CD4-positive, CD25-positive, alpha-beta regulatory T cell (primary cell): Measurements from ENCODE around the gene ATP2B1. TPM values are rescaled to one million over a fixed set of nuclear protein-coding genes. Genes with fewer than 3 reads are reported as not detected.

Experiments
- ATAC-seq, 2 donors: fragments of 150-1000 bp; cut with Tn5 transposase; one replicate each; pipeline ENCODE4 v1.10.0; 2021; ENCODE audit warnings: low read depth in 2 of 2, moderate number of reproducible peaks in 2 of 2, moderate library complexity in 1 of 2
- DNase-seq, 3 donors: peaks; one replicate each; pipeline versions ENCODE4 v3.0.0 to v3.0.0-alpha.2; 2012 to 2022; ENCODE audit warnings: mixed read lengths in 1 of 3
- H3K27ac ChIP-seq: one replicate; pipeline ENCODE4 v1.7.0; 2013; ENCODE audit warnings: mild to moderate bottlenecking, low read length; ENCODE audit not compliant: insufficient read depth, poor library complexity, severe bottlenecking
- H3K27me3 ChIP-seq: one replicate; pipeline ENCODE4 v1.7.0; 2013; ENCODE audit warnings: low read length; ENCODE audit not compliant: control insufficient read depth, insufficient read depth
- H3K36me3 ChIP-seq: one replicate; pipeline ENCODE4 v1.7.0; 2013; ENCODE audit warnings: mild to moderate bottlenecking, low read length, moderate library complexity; ENCODE audit not compliant: control insufficient read depth, insufficient read depth
- H3K4me1 ChIP-seq: 2 replicates; pipeline ENCODE4 v1.7.0; 2013; ENCODE audit warnings: mild to moderate bottlenecking, low read length; ENCODE audit not compliant: insufficient read depth, control insufficient read depth, poor library complexity, severe bottlenecking
- H3K4me3 ChIP-seq: one replicate; pipeline ENCODE4 v1.7.0; 2013; ENCODE audit warnings: low read depth, mild to moderate bottlenecking, low read length, moderate library complexity
- H3K9me3 ChIP-seq, 2 experiments: 1 replicate in 1 of 2; 2 replicates in 1 of 2; pipeline ENCODE4 v1.7.0; 2013; ENCODE audit warnings: low read length in 2 of 2, mild to moderate bottlenecking in 1 of 2, moderate library complexity in 1 of 2; ENCODE audit not compliant: control insufficient read depth in 2 of 2
- H3K27ac Mint-ChIP-seq, 3 donors: one replicate each; pipeline ENCODE4 v1.8.0; 2020 to 2022; ENCODE audit warnings: mild to moderate bottlenecking in 3 of 3, mixed read lengths in 3 of 3, moderate library complexity in 2 of 3
- H3K27me3 Mint-ChIP-seq: one replicate; pipeline ENCODE4 v1.8.0; 2022; ENCODE audit warnings: mild to moderate bottlenecking, mixed read lengths
- H3K36me3 Mint-ChIP-seq: one replicate; pipeline ENCODE4 v1.8.0; 2020; ENCODE audit warnings: mixed read lengths
- H3K4me1 Mint-ChIP-seq, 4 donors: one replicate each; pipeline ENCODE4 v1.8.0; 2020 to 2022; ENCODE audit warnings: mixed read lengths in 4 of 4, mild to moderate bottlenecking in 1 of 4
- H3K4me3 Mint-ChIP-seq, 4 donors: one replicate each; pipeline ENCODE4 v1.8.0; 2020 to 2022; ENCODE audit warnings: mild to moderate bottlenecking in 4 of 4, mixed read lengths in 4 of 4, moderate library complexity in 3 of 4
- H3K9me3 Mint-ChIP-seq, 7 donors: one replicate each; pipeline ENCODE4 v1.8.0; 2020 to 2022; ENCODE audit warnings: mixed read lengths in 7 of 7, mild to moderate bottlenecking in 3 of 7, moderate library complexity in 2 of 7
- polyA plus RNA-seq, 4 donors: library from polyadenylated mRNA; unstranded; fragments of 300-500 nt; fragmentation: Illumina TruSeq; gene quantifications; one replicate each; pipeline ENCODE4 v1.2.3, GENCODE V29; 2021
- total RNA-seq: library from RNA; stranded (reverse); gene quantifications from one replicate; pipeline ENCODE4 v1.2.3, GENCODE V29; 2022

ATP2B1 gene
- total and polyA plus RNA-seq, 5 donors from 2014 or later = 51.1 to 189 (median 73.5) TPM

DNA sequence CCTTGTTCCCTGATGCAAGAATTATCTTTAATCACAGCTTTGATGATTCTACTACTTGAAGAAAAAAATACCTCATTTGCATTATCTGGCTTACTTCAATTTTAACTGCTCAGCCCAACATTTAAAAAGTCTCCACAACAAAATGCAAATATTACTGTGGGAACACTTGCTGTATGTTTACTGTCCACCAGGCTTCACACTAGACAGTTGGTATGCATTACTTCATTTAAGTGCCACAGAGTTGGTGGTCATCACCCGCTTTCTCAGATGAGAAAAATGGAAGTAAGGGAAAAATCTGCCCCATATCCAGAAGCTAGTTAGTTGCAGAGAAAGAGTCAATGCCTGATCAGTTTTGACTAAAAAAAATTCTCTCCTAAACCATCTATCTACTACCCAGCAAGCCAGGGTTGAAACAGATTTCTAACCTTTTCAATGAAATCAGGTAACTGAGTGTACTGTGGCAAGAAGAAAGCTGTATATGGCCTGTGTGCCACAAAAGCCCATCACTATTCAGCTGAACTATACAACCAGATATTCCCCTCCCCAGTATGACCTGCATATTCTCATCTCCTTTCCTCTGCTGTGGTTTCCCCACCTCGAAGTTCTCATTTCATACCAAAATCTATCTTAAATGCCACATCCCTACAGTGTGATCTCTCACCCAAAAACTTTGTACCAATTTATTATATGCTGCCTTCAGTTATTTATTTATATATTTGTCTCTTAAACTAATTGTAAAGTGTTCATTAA lies 90.3 kb downstream of the ATP2B1 start:
- H3K36me3 ChIP-seq = peaks cover 56% of the 10 kb centered on the region
- no peak for DNase-seq
- H3K27me3 Mint-ChIP-seq = no peaks in the 10 kb centered on the region
- H3K36me3 Mint-ChIP-seq = peaks cover 51% of the 10 kb centered on the region
- no peaks in the 10 kb centered on the region for H3K9me3 ChIP-seq
- no peaks in the 10 kb centered on the region for H3K9me3 Mint-ChIP-seq
- peak overlapping the region in 2 of 3 donors; percentile 4 to 25 for H3K27ac Mint-ChIP-seq
- H3K4me3 ChIP-seq = no peak overlapping the region
- peaks cover 10 to 25% (median 17%) of the 10 kb centered on the region in 4 donors for H3K4me1 Mint-ChIP-seq
- H3K27me3 ChIP-seq = no peaks in the 10 kb centered on the region
- ATAC-seq = no peak
- H3K4me1 ChIP-seq = no peaks in the 10 kb centered on the region
- H3K27ac ChIP-seq = no peak overlapping the region
- H3K4me3 Mint-ChIP-seq = no peak overlapping the region

- peaks cover 64% of the 10 kb centered on the region for H3K36me3 ChIP-seq
- no peak for ATAC-seq
- DNase-seq = no peak
- H3K4me1 Mint-ChIP-seq = peaks cover 4 to 29% (median 17%) of the 10 kb centered on the region in 4 donors
- no peaks in the 10 kb centered on the region for H3K27me3 ChIP-seq
- no peak overlapping the region for H3K27ac ChIP-seq
- H3K4me1 ChIP-seq = no peaks in the 10 kb centered on the region
- no peaks in the 10 kb centered on the region for H3K27me3 Mint-ChIP-seq
- H3K27ac Mint-ChIP-seq = peak overlapping the region in 1 of 3 donors; percentile 62
- no peaks in the 10 kb centered on the region for H3K9me3 ChIP-seq
- H3K4me3 ChIP-seq = no peak overlapping the region
- H3K9me3 Mint-ChIP-seq = no peaks in the 10 kb centered on the region
- H3K4me3 Mint-ChIP-seq = no peak overlapping the region
- H3K36me3 Mint-ChIP-seq = peaks cover 72% of the 10 kb centered on the region
These were observed 98.3 kb downstream of the ATP2B1 start for GRCh38 chr12:89610366-89610765.

GRCh38 chr12:89603678-89604077 lies 105.0 kb downstream of the ATP2B1 start:
- H3K27me3 Mint-ChIP-seq = no peaks in the 10 kb centered on the region
- Histone ChIP-seq H3K36me3 (peaks cover 83% of the 10 kb centered on the region), H3K9me3 (no peaks in the 10 kb centered on the region), H3K27ac (no peak overlapping the region), H3K4me3 (no peak overlapping the region), H3K4me1 (no peaks in the 10 kb centered on the region), H3K27me3 (no peaks in the 10 kb centered on the region)
- H3K27ac Mint-ChIP-seq = no peak overlapping the region
- no peak overlapping the region for H3K4me3 Mint-ChIP-seq
- no peak for DNase-seq
- H3K9me3 Mint-ChIP-seq = no peaks in the 10 kb centered on the region
- H3K36me3 Mint-ChIP-seq = peaks cover 57% of the 10 kb centered on the region
- H3K4me1 Mint-ChIP-seq = peaks cover 4 to 25% (median 7%) of the 10 kb centered on the region in 4 donors
- ATAC-seq = no peak

GRCh38 chr12:89597770-89598169 lies 110.9 kb downstream of the ATP2B1 start:
- no peak overlapping the region for H3K4me3 ChIP-seq
- H3K4me1 Mint-ChIP-seq = peaks cover 12 to 19% (median 14%) of the 10 kb centered on the region in 4 donors
- no peaks in the 10 kb centered on the region for H3K9me3 ChIP-seq
- H3K27ac ChIP-seq = no peak overlapping the region
- no peaks in the 10 kb centered on the region for H3K9me3 Mint-ChIP-seq
- H3K27me3 ChIP-seq = no peaks in the 10 kb centered on the region
- H3K27ac Mint-ChIP-seq = peak overlapping the region in 1 of 3 donors; percentile 25
- H3K36me3 ChIP-seq = peaks cover 72% of the 10 kb centered on the region
- ATAC-seq (no peak), DNase-seq (peak in 1 of 3 donors; percentile 6)
- peaks cover 32% of the 10 kb centered on the region for H3K36me3 Mint-ChIP-seq
- H3K4me3 Mint-ChIP-seq = peak overlapping the region in 1 of 4 donors; percentile 71
- H3K27me3 Mint-ChIP-seq = no peaks in the 10 kb centered on the region
- H3K4me1 ChIP-seq = no peaks in the 10 kb centered on the region

GRCh38 chr12:89597210-89597609 lies 111.4 kb downstream of the ATP2B1 start:
- Histone ChIP-seq H3K36me3 (peaks cover 71% of the 10 kb centered on the region), H3K4me1 (no peaks in the 10 kb centered on the region), H3K4me3 (no peak overlapping the region), H3K9me3 (no peaks in the 10 kb centered on the region), H3K27ac (no peak overlapping the region), H3K27me3 (no peaks in the 10 kb centered on the region)
- Mint-ChIP-seq H3K4me1 (peaks cover 12 to 25% (median 15%) of the 10 kb centered on the region in 4 donors), H3K4me3 (no peak overlapping the region), H3K27ac (peak overlapping the region in 1 of 3 donors; percentile 28), H3K9me3 (no peaks in the 10 kb centered on the region), H3K27me3 (no peaks in the 10 kb centered on the region), H3K36me3 (peaks cover 35% of the 10 kb centered on the region)
- ATAC-seq (no peak), DNase-seq (no peak)

- peaks cover 72% of the 10 kb centered on the region for H3K36me3 ChIP-seq
- no peak overlapping the region for H3K4me3 ChIP-seq
- DNase-seq (no peak), ATAC-seq (no peak)
- H3K4me1 ChIP-seq = no peaks in the 10 kb centered on the region
- Mint-ChIP-seq H3K27ac (no peak overlapping the region), H3K27me3 (no peaks in the 10 kb centered on the region), H3K9me3 (peaks cover 0 to 1% (median 0%) of the 10 kb centered on the region in 7 donors), H3K4me1 (peaks cover 17 to 38% (median 23%) of the 10 kb centered on the region in 4 donors), H3K4me3 (no peak overlapping the region), H3K36me3 (peaks cover 46% of the 10 kb centered on the region)
- H3K9me3 ChIP-seq = no peaks in the 10 kb centered on the region
- H3K27ac ChIP-seq = no peak overlapping the region
- no peaks in the 10 kb centered on the region for H3K27me3 ChIP-seq
These were observed 114.8 kb downstream of the ATP2B1 start for GRCh38 chr12:89593873-89594272.

DNA sequence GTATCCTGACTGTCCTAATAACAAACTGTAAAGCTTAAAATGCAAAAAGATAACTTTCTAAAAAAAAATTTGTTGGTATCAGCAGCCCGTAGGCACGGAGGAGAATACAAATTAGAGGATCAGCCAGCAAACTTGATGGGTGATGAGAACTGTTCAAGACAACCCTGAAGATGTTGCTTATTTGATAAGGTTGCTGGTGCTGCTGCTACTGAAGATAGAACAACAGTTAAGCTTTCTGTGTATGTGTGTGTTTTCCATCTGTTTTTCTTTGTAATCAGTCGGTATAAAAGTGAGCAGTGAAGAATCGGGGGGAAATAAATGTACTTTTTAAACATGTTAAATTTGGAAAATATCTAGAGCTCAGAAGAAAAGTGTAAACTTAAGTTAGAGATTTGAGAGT lies 115.4 kb downstream of the ATP2B1 start:
- peaks cover 0 to 1% (median 0%) of the 10 kb centered on the region in 7 donors for H3K9me3 Mint-ChIP-seq
- H3K9me3 ChIP-seq = no peaks in the 10 kb centered on the region
- no peak overlapping the region for H3K4me3 ChIP-seq
- peaks cover 72% of the 10 kb centered on the region for H3K36me3 ChIP-seq
- DNase-seq = no peak
- H3K27ac ChIP-seq = no peak overlapping the region
- peak overlapping the region in 1 of 3 donors; percentile 54 for H3K27ac Mint-ChIP-seq
- peaks cover 43% of the 10 kb centered on the region for H3K36me3 Mint-ChIP-seq
- H3K4me1 Mint-ChIP-seq = peaks cover 12 to 34% (median 19%) of the 10 kb centered on the region in 4 donors
- H3K27me3 Mint-ChIP-seq = no peaks in the 10 kb centered on the region
- no peaks in the 10 kb centered on the region for H3K4me1 ChIP-seq
- H3K4me3 Mint-ChIP-seq = peak overlapping the region in 1 of 4 donors; percentile 87
- H3K27me3 ChIP-seq = no peaks in the 10 kb centered on the region
- ATAC-seq = no peak

DNA sequence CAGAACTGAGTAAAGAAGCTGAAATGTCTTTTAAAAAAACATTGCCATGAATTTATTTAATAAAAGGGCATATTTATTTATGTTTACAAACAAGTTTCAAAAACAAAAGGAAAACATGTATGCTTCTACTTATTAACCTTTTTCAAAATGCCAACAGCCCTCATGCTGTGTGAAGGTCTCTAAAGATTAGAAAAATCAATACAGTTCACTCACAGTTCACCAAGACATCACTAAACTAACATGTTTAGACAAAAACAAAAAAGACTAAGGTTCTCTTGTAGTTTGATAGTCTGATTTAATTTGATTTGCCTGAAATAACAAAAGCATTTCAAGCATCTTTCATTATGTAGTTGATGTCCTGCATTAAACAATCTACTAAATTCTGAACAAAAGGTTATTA lies 118.9 kb downstream of the ATP2B1 start:
- ATAC-seq (no peak), DNase-seq (no peak)
- Mint-ChIP-seq H3K27ac (no peak overlapping the region), H3K4me1 (peaks cover 12 to 45% (median 17%) of the 10 kb centered on the region in 4 donors), H3K36me3 (peaks cover 37% of the 10 kb centered on the region), H3K9me3 (peaks cover 0 to 1% (median 0%) of the 10 kb centered on the region in 7 donors), H3K27me3 (no peaks in the 10 kb centered on the region), H3K4me3 (no peak overlapping the region)
- no peak overlapping the region for H3K4me3 ChIP-seq
- H3K4me1 ChIP-seq = no peaks in the 10 kb centered on the region
- H3K27ac ChIP-seq = no peak overlapping the region
- H3K27me3 ChIP-seq = no peaks in the 10 kb centered on the region
- no peaks in the 10 kb centered on the region for H3K9me3 ChIP-seq
- peaks cover 57% of the 10 kb centered on the region for H3K36me3 ChIP-seq
